Astrocyte of the spinal cord (primary cell): Measurements from ENCODE around the gene COMMD1.
"Not testable (repeated sequence)": the region's sequence is repeated elsewhere in the genome, so short reads cannot be mapped to it uniquely, and the experiment has no call there.

ENCODE experiments used
- DNase-seq: peaks from one replicate; pipeline ENCODE4 v3.0.0; 2011; ENCODE audit warnings: low read depth, low spot score
- H3K4me3 ChIP-seq: 2 replicates; pipeline ENCODE4 v1.5.1; 2011; ENCODE audit warnings: low read depth, mild to moderate bottlenecking, low read length, moderate library complexity
- CTCF ChIP-seq: IDR thresholded peaks from 2 replicates; pipeline ENCODE4 v1.5.1; 2012; ENCODE audit warnings: low read depth, mild to moderate bottlenecking, low read length, inconsistent platforms
- in situ Hi-C: cut with HindIII; loops from 2 replicates; pipeline ENCODE4 v1.10.0; 2017; ENCODE audit warnings: low sequenced_read_pairs

The COMMD1 gene

DNA sequence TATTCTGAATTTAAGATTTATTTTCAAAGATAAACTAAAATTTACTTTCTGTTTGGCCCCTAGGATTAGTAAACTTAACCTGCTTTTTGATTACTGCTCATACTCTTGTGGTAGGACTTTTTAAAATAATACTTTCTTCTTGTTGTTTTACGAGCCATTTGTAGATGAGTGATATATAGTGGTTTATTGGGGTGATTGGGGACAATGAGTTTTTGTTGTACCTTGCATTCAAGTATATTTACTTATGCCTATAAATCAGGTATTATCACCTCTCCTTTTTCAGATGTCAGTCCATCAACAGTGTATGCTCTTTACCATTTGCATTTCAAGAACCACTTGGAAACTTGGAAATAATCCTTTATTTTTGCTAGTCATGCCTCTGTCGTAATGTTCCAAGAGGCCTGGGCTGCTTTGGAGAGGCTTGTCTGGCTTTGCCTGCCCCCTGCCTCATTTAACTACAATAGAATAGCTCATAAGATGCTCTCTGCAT is 131.3 kb downstream of the COMMD1 start:
- in situ Hi-C loops = no loop called here
- H3K4me3 ChIP-seq = no peak overlapping the region
- TF ChIP-seq CTCF = no peak
- no peak for DNase-seq

DNA sequence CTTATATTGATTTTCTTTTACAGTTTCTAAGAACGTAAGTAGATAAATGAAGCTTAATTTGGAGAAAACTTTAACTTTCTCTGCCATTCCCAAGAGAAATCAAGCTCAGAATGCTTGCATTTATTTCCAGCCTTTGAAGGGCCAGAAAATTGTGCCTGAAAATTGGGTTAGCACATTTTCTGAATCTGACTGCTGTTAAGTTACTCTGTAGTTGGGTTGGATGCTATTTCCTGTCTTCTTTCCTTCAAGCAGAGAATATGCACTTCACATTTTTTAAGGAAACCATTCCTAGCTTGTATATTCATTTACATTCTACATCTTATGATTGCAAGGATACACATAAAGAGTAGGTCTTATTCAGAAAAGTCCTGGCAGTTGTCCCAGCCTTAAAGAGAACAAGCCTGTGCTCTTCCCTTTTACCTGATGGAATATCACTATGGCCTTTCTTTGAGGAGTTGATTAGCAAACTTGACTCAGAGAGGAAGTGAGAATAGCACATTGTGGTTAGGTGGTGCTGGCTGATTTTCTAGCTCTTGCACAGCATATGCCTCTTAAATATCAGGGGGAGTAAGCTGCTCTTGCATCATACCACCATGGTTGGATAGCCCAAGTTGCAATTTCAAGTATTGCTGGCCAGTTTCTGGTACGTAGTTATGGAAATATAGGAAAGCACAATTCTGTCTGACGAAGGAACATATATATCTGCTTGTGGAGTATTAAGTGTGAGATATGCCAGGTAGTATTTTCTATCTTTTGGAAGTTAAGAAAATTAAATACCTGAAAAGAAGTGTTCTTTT is 133.7 kb downstream of the COMMD1 start:
- no peak for TF ChIP-seq CTCF
- H3K4me3 ChIP-seq = no peak overlapping the region
- peak; percentile 69 for DNase-seq
- in situ Hi-C loops = no loop called here

- DNase-seq = no peak
- TF ChIP-seq CTCF = no peak
- no peak overlapping the region for H3K4me3 ChIP-seq
- in situ Hi-C loops = no loop called here
These were observed 135.5 kb downstream of the COMMD1 start for GRCh38 chr2:62040926-62041325.

DNA sequence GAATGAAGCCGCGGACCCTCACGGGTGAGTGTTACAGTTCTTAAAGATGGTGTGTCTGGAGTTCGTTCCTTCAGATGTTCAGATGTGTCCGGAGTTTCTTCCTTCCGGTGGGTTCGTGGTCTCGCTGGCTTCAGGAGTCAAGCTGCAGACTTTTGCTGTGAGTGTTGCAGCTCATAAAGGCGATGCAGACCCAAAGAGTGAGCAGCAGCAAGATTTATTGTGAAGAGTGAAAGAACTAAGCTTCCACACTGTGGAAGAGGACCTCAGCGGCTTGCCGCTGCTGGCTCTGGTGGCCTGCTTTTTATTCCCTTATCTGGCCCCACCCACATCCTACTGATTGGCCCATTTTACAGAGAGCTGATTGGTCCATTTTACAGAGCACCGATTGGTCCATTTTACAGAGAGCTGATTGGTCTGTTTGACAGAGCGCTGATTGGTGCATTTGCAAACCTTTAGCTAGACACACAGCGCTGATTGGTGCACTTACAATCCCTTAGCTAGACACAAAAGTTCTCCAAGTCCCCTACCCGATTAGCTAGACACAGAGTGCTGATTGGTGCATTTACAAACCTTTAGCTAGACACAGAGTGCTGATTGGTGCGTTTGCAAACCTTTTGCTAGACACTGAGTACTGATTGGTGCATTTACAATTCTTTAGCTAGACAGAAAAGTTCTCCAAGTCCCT is 136.4 kb downstream of the COMMD1 start:
- DNase-seq, H3K4me3 ChIP-seq, in situ Hi-C loops: not testable (repeated sequence)

- H3K4me3 ChIP-seq = no peak overlapping the region
- in situ Hi-C loops = no loop called here
- no peak for DNase-seq
- no peak for TF ChIP-seq CTCF
These were observed 136.9 kb downstream of the COMMD1 start for GRCh38 chr2:62042400-62042799.

DNA sequence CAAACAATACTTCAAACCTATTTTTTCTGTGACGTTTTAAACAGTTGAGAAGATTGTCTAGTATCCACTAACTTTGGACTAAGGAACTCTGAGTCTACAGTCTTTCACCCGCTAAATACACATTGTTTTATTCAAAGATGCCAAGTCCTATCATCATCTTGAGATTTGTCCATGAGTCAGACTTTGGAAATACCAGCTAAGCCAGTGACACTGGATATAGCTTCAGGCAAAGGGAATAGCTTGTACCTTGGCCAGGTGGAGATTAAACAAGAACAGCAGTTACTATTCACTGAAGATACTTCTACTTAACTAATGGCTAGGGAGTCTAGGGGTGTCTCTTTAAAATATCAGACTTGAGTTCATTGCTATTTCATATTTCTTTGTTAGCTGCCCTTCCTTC is 137.5 kb downstream of the COMMD1 start:
- DNase-seq = no peak
- TF ChIP-seq CTCF = no peak
- H3K4me3 ChIP-seq = no peak overlapping the region
- in situ Hi-C loops = no loop called here

GRCh38 chr2:62045017-62045543 is 139.6 kb downstream of the COMMD1 start:
- H3K4me3 ChIP-seq = no peak overlapping the region
- DNase-seq = no peak
- in situ Hi-C loops = no loop called here
- TF ChIP-seq CTCF = no peak
